Endothelial cell of umbilical vein (primary cell): Measurements from ENCODE around the gene LIPI. TPM values are rescaled to one million over a fixed set of nuclear protein-coding genes. Genes with fewer than 3 reads are reported as not detected.

Experiments
- BruUV-seq: library from RNA; stranded (reverse); fragments of 400-500 nt; replicated peaks from 2 replicates; lab custom pipeline; 2021; lab: Mats Ljungman, UMichigan
- CTCF ChIA-PET: fragments of 300-600, 350-600 bp; sonication (Branson Sonifier 250); formaldehyde crosslinking; loops from one replicate; lab custom pipeline; 2021; ENCODE audit warnings: antibody characterized with exemption, inconsistent platforms; lab: Charles Lee
- POLR2A ChIA-PET: fragments of 300-600, 350-600 bp; sonication (Branson Sonifier 250); formaldehyde crosslinking; loops from one replicate; lab custom pipeline; 2021; ENCODE audit warnings: antibody characterized with exemption, inconsistent platforms; lab: Charles Lee
- DNase-seq: peaks from one replicate; pipeline ENCODE4 v3.0.0-alpha.2; 2011; ENCODE audit warnings: low read depth, low spot score
- FAIRE-seq: peaks from 2 replicates; lab custom pipeline; 2011; peaks lifted over from hg19 to GRCh38; lab: Jason Lieb, UNC
- H2AFZ ChIP-seq: 2 replicates; pipeline ENCODE4 v1.6.0; 2012; ENCODE audit warnings: low read depth, low read length, control low read depth, inconsistent platforms
- H3K27ac ChIP-seq: 2 replicates; pipeline ENCODE4 v1.5.1; 2011; ENCODE audit warnings: low read depth, mild to moderate bottlenecking, control low read depth, low read length, moderate library complexity; ENCODE audit not compliant: insufficient read depth
- H3K27me3 ChIP-seq, 2 experiments: 2 replicates each; pipeline versions ENCODE4 v1.6.0 to v1.6.1; 2011; ENCODE audit warnings: low read length in 2 of 2, mixed read lengths in 1 of 2; ENCODE audit not compliant: control insufficient read depth in 2 of 2, insufficient read depth in 2 of 2
- H3K36me3 ChIP-seq, 2 experiments: 2 replicates in 1 of 2; 3 replicates in 1 of 2; pipeline ENCODE4 v1.5.1; 2011; ENCODE audit warnings: low read length in 2 of 2, mild to moderate bottlenecking in 1 of 2, moderate library complexity in 1 of 2; ENCODE audit not compliant: control insufficient read depth in 2 of 2, insufficient read depth in 2 of 2; ENCODE audit errors: extremely low read depth in 1 of 2
- H3K4me1 ChIP-seq: 3 replicates; pipeline ENCODE4 v1.5.1; 2011; ENCODE audit warnings: mild to moderate bottlenecking, low read length; ENCODE audit not compliant: control insufficient read depth, insufficient read depth; ENCODE audit errors: extremely low read depth
- H3K4me2 ChIP-seq: 2 replicates; pipeline ENCODE4 v1.6.1; 2011; ENCODE audit warnings: low read length, control low read depth, mixed read lengths; ENCODE audit not compliant: insufficient read depth
- H3K4me3 ChIP-seq, 3 experiments: fragments of 200-600 bp in 1 of 3; sonication (generic), shearing (Covaris generic) in 1 of 3; replicated peaks in 1 of 3; 2 replicates each; pipeline ENCODE4 v1.5.1; 2011 to 2016; ENCODE audit warnings: control low read depth in 3 of 3, low read length in 3 of 3, mild to moderate bottlenecking in 2 of 3, inconsistent platforms in 1 of 3, low read depth in 1 of 3, moderate library complexity in 1 of 3; ENCODE audit not compliant: insufficient read depth in 1 of 3
- H3K79me2 ChIP-seq: 2 replicates; pipeline ENCODE4 v1.6.0; 2012; ENCODE audit warnings: low read length, inconsistent platforms; ENCODE audit not compliant: control insufficient read depth, insufficient read depth
- H3K9ac ChIP-seq: replicated peaks from 2 replicates; pipeline ENCODE3; 2011; ENCODE audit warnings: low read length, control low read depth; ENCODE audit not compliant: insufficient read depth; ENCODE audit errors: extremely low read depth
- H3K9me1 ChIP-seq: replicated peaks from 3 replicates; pipeline ENCODE4 v1.6.0; 2011; ENCODE audit warnings: mild to moderate bottlenecking, low read length; ENCODE audit not compliant: control insufficient read depth, insufficient read depth; ENCODE audit errors: extremely low read depth
- H3K9me3 ChIP-seq: replicated peaks from 2 replicates; pipeline ENCODE4 v1.5.1; 2012; ENCODE audit warnings: low read length, inconsistent platforms; ENCODE audit not compliant: control insufficient read depth, insufficient read depth
- H4K20me1 ChIP-seq: replicated peaks from 2 replicates; pipeline ENCODE3; 2011; ENCODE audit warnings: mild to moderate bottlenecking, low read length; ENCODE audit not compliant: control insufficient read depth, insufficient read depth; ENCODE audit errors: extremely low read depth
- CTCF ChIP-seq, 2 donors: IDR thresholded peaks; 1 replicate in 1 of 2; 2 replicates in 1 of 2; pipeline ENCODE4 v1.5.1; 2011; ENCODE audit warnings: low read length in 2 of 2, mild to moderate bottlenecking in 2 of 2, moderate library complexity in 2 of 2, control low read depth in 1 of 2, inconsistent platforms in 1 of 2, low read depth in 1 of 2; ENCODE audit not compliant: insufficient read depth in 1 of 2; ENCODE audit errors: extremely low read depth in 1 of 2
- EZH2 ChIP-seq: IDR thresholded peaks from 2 replicates; pipeline ENCODE4 v1.6.1; 2012; ENCODE audit warnings: borderline replicate concordance, low read depth, mild to moderate bottlenecking, moderate library complexity, low read length, inconsistent platforms; ENCODE audit not compliant: severe bottlenecking
- FOS ChIP-seq: IDR thresholded peaks from 2 replicates; pipeline ENCODE4 v1.6.1; 2011; ENCODE audit warnings: mild to moderate bottlenecking, low read length, moderate library complexity, borderline replicate concordance; ENCODE audit not compliant: insufficient read depth
- GATA2 ChIP-seq: IDR thresholded peaks from 2 replicates; pipeline ENCODE4 v1.7.0; 2011; ENCODE audit warnings: low read depth, mild to moderate bottlenecking, moderate library complexity, mixed read lengths, low read length; ENCODE audit not compliant: insufficient read length, insufficient read depth
- JUN ChIP-seq: IDR thresholded peaks from 2 replicates; pipeline ENCODE4 v1.6.1; 2011; ENCODE audit warnings: borderline replicate concordance, low read depth; ENCODE audit not compliant: insufficient read length, insufficient read depth
- MAX ChIP-seq: IDR thresholded peaks from 2 replicates; pipeline ENCODE4 v1.6.1; 2011; ENCODE audit not compliant: insufficient read depth, insufficient read length
- MYC ChIP-seq: IDR thresholded peaks from one replicate; pipeline ENCODE4 v1.6.1; 2011; ENCODE audit warnings: mild to moderate bottlenecking, low read depth, low read length
- POLR2A ChIP-seq: IDR thresholded peaks from 2 replicates; pipeline ENCODE4 v1.6.1; 2012; ENCODE audit warnings: low read depth, mild to moderate bottlenecking, control low read depth, low read length
- POLR2AphosphoS5 ChIP-seq: IDR thresholded peaks from 2 replicates; pipeline ENCODE4 v1.6.1; 2012; ENCODE audit warnings: low read depth, mild to moderate bottlenecking, control low read depth, low read length, moderate library complexity; ENCODE audit not compliant: insufficient read depth
- dilution Hi-C: fragments of 300-500 bp; cut with MboI; formaldehyde crosslinking; loops from one replicate; pipeline ENCODE4 v1.15.0; 2019; ENCODE audit warnings: low sequenced_read_pairs; ENCODE audit not compliant: extremely low pct_ligation_motif_present
- intact Hi-C: fragments of 100-400 bp; cut with micrococcal nuclease; formaldehyde crosslinking; loops from one replicate; pipeline ENCODE4 v1.10.0; 2022
- polyA plus RNA-seq, 4 experiments: library from polyadenylated mRNA; depleted of rRNA in 3 of 4; stranded (reverse) in 3 of 4; unstranded in 1 of 4; fragments of >200 nt; gene quantifications; 2 replicates each; pipeline versions ENCODE4 v1.2.1 to v1.2.3, GENCODE V29; 2011 to 2012; ENCODE audit warnings: missing spikeins in 1 of 4
- total RNA-seq: library from RNA; stranded (reverse); gene quantifications from 2 replicates; pipeline ENCODE4 v1.2.3, GENCODE V29; 2021

Gene LIPI
- total and polyA plus RNA-seq, 2 donors (not counting 3 experiments of a cell fraction or from before 2014, with no cell fraction given) = not detected

- BruUV-seq = no TSS peak
- dilution Hi-C loops = no loop called here
- H3K79me2 ChIP-seq = no peaks in the 10 kb centered on the region
These were observed 115.7 kb downstream of the LIPI start for GRCh38 chr21:14095056-14095455.

More at GRCh38 chr21:14095056-14095455, 115.7 kb downstream of the LIPI start:
- ChIA-PET POLR2A (no interaction called here), CTCF (no interaction called here)
- DNase-seq (no peak), FAIRE-seq (no peak)
- no peak for TF ChIP-seq POLR2AphosphoS5
- TF ChIP-seq POLR2A = no peak
- no peak for TF ChIP-seq EZH2
- no peak for TF ChIP-seq MYC
- TF ChIP-seq FOS = no peak
- TF ChIP-seq GATA2 = no peak
- TF ChIP-seq JUN = no peak
- no peak for TF ChIP-seq MAX
- TF ChIP-seq CTCF (IDR thresholded peaks at IDR 0.05; ENCODE audit: extremely low read depth in 1 of 2, insufficient read depth in 1 of 2, low read depth in 1 of 2, low read length in 2 of 2) = no peak
- no peak overlapping the region for H2AFZ ChIP-seq
- no peak overlapping the region for H3K4me3 ChIP-seq
- no peaks in the 10 kb centered on the region for H3K27me3 ChIP-seq
- no peak overlapping the region for H3K27ac ChIP-seq
- no peaks in the 10 kb centered on the region for H3K9me1 ChIP-seq
- H3K9ac ChIP-seq = no peak overlapping the region
- H4K20me1 ChIP-seq = no peaks in the 10 kb centered on the region
- H3K4me2 ChIP-seq = no peak overlapping the region
- H3K4me1 ChIP-seq = no peaks in the 10 kb centered on the region
- intact Hi-C loops = no loop called here
- H3K9me3 ChIP-seq = no peaks in the 10 kb centered on the region
- H3K36me3 ChIP-seq = no peaks in the 10 kb centered on the region
